Stimulated activated CD8-positive, alpha-beta memory T cell treated with anti-CD3 and anti-CD28 coated beads, Interleukin-2, amount 100 ng/mL, for 48 hours (primary cell): Measurements from ENCODE around the gene FLRT1.

Experiments
- DNase-seq, 2 donors: peaks; one replicate each; pipeline ENCODE4 v3.0.0-alpha.2; 2020; ENCODE audit warnings: low read depth in 2 of 2

Gene FLRT1

GRCh38 chr11:64067230-64067993 lies 31.7 kb downstream of the FLRT1 start:
- no peak for DNase-seq

- DNase-seq, result no peak
Measured at GRCh38 chr11:64068705-64069400, 33.1 kb downstream of the FLRT1 start.

DNA sequence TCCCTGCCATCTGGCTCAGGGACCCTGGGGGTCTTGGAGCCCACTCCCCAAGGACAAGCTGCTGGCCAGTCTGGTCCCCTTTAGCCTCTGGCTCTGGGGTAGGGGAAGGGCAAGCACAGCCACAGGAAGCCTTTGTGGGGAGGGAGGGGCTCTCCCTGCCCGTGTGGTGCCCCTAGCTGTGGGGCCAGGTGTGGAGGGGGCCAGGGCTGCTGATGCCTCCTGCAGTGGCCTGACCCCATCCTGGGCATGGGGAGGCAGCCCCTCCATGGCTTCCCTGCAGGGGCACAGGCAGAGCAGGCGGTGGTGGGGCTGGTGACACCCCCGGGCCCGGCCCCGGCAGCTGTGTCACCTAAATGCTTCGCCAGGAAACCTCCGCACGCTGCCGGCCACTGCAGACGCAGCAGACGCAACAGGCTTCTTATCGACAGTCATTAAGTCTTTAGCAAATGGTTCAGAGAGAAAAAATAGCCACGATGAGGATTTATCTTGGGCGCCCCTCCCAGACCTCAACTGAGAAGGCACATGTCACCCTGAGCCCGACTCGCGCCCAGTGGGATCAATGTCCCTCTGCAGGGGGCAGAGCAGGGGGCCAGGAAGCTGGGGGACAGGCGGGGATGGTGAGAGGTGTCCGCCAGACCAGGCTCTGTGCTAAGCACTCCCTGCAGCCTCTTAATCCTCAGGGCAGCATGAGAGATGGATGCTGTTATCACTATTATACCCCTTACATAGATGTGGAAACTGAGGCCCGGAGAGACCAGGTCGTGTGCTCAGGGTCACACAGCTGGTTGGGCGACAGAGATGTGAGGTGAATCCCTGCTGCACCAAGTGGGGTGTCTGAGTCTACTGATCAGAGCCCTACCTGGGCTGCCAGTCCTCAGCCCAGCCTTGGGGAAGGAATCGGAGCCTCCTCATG lies 33.9 kb downstream of the FLRT1 start:
- DNase-seq, result no peak

DNA sequence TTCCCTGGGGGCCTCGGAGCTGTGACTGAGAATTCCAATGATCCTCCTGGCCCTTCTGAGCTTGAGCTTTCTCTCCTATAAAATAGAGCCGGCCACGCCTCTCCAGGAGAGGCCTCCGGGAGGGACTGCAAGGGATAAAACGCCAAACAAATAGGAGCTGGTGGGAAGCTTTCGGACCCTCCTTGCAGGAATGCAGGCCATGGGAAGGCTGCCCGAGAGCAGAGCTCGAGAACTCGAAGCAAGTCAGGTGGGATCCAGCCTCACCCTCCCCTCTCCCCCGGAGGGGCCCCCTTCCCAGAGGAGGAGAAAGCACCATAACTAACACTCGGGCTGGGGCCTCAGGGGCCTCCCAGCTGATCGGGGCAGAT lies 34.6 kb downstream of the FLRT1 start:
- DNase-seq, result no peak

- DNase-seq, result no peak
Measured at GRCh38 chr11:64071849-64072248, 36.1 kb downstream of the FLRT1 start.

GRCh38 chr11:64072403-64072802 lies 36.7 kb downstream of the FLRT1 start:
- no peak for DNase-seq

DNA sequence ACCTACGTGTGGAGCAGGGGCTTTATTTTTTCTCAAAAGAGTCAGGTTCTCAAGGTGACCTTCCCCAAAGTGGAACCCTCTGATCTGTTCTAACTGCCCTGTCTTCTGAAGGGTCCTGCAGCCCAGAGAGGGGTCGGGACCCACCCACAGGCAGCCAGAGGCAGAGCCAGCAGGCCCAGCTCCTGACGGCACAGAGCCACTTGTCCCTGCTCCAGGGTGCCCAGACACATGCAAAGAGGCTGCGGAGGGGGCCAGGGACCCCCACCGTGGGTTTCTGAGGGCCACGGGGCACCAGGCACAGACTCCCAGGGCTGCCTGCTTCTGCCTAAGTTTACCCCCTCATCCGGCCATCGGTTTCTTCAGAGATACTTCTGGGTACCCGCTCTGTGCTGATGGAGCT lies 37.1 kb downstream of the FLRT1 start:
- no peak for DNase-seq

DNA sequence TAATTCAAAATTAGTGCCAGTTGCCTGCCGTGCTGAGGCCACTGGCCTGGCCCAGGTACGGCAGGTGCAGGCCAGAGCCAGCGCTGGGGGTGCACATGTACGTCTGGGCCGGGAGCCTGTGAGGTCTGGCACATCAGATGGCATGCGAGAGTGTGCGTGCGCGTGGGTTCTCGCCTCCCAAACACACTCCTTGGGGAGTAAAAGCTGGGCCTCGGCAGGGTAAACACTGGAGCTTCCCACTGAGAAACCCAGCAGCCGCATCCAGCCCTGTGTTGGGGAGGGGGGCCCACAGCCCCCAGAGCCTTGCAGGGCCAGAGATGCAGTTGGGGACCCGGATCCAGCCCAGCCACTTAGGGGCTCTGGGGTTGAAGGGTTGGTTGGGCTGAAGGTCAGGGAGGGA lies 37.8 kb downstream of the FLRT1 start:
- no peak for DNase-seq

- no peak for DNase-seq
Measured at GRCh38 chr11:64074239-64074638, 38.5 kb downstream of the FLRT1 start.

- no peak for DNase-seq
Measured at GRCh38 chr11:64076758-64077157, 41.0 kb downstream of the FLRT1 start.

- DNase-seq, result no peak
Measured at GRCh38 chr11:64077607-64078006, 41.9 kb downstream of the FLRT1 start.

DNA sequence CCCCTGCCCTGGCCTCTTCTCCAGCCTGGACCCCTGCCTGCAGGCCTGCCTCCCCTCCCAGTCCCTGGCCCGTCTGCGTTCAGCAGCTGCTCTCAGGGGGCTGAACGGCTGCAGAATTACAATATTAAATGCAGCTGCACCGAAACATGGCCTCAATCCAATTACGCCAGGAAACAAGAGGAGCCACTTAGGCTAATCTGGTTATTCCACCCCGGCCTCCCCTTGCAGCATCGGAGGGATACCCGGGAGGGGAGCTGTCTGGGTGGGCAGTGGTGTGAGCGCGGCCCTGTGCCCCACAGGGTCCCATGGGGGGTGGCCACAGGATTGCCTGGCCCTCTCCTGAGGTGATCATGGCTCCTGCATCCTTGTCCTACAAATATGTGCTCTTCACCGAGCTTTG lies 42.6 kb downstream of the FLRT1 start:
- no peak for DNase-seq

- DNase-seq, result no peak
Measured at GRCh38 chr11:64078905-64079304, 43.2 kb downstream of the FLRT1 start.

- no peak for DNase-seq
Measured at GRCh38 chr11:64080390-64080789, 44.7 kb downstream of the FLRT1 start.

- no peak for DNase-seq
Measured at GRCh38 chr11:64081745-64082442, 46.2 kb downstream of the FLRT1 start.

GRCh38 chr11:64083398-64084080 lies 47.8 kb downstream of the FLRT1 start:
- no peak for DNase-seq

GRCh38 chr11:64084146-64084950 lies 48.6 kb downstream of the FLRT1 start:
- no peak for DNase-seq

DNA sequence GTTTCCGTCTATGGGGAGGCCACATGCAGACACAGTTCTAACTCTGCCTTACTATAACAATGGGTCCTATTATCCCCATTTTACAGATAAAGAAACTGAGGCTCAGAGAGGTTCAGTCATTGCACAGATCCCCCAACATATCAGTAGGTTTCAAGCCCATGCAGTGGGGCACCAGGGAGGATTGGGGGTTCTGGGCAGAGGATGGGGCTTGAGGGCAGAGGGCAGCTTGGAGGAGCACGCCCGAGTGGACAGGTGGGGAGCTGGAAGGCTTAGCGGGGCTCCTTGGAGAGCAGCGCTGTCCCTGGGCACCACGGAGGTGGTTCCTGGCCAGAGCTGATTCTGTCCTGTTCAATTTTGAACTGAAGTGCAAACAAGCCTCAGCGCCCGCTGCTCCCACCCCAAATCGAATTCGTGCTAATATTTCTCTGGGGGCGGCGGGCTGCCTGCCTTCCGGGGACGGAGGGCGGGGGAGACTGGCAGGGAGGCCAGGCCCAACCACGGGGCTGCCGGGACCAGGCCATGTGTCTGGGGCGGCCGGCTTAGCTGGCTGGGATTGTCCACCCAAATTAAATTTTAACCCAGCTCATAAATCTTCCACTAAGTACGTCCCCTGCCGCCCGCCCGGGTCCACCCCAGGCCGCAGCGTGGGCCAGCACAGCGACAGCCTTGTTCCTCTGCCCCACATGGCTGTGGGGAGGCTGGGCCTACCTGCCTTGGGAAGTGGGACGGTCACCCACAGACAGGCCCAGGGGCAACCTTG lies 49.4 kb downstream of the FLRT1 start:
- no peak for DNase-seq
